Activated gamma-delta T cell treated with anti-CD3 and anti-CD28 coated beads, Interleukin-2, amount 50 U/mL, for 16 hours (primary cell): ENCODE measurements around the gene GPR87.
A peak's percentile ranks its signal among the peaks of the same experiment; 100 is the strongest.

ENCODE experiments used
- DNase-seq: peaks from one replicate; pipeline ENCODE4 v3.0.0-alpha.2; 2020; ENCODE audit warnings: low read depth

The GPR87 gene

DNA sequence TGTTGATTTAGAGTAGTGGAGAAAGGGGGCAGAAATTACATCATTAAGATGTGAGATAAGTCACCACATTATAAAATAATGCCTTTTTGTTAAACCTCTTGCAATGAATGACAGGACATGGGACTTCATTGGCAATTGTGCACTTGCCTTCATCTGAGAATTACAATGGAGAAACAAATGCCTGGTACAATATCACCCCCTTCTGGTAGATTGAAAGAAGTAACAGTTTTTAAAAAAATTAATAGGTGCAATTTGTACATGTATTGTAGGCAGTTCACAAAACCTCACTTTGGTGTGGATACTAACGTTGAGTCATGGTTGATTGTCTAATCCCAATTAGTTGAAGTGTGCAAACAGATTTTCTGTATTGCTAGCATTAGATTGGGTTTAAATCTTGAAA lies 33.7 kb downstream of the GPR87 start:
- no peak for DNase-seq

DNA sequence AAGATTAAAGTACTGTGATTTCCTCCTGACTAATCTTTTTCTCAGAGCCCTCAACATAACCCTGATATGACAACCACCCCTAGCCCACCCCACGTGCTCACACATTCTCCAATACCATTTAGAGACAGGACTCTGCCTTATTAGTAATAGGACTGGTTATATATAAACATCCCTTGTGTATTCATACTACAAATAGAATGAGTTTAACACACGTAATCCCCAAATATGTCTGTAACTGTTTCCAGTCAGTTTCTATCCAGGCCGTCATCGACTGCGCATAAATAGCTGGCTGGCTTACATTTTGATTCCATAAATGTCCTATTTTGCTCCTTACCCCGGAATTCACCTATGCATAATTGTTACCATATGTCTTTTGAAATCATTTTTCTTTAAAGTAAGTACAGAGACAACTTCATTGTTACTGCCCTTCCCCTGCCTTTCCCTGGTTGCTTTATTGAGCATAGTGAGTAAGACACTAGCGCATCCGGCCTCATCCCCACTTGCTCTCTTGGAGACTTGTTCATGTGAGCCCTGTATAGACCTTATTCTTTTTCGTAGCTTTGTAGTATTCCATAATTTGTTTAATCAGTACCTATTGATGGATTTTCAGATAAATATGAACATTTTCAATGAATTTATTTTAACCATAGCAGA lies 34.8 kb downstream of the GPR87 start:
- no peak for DNase-seq

DNA sequence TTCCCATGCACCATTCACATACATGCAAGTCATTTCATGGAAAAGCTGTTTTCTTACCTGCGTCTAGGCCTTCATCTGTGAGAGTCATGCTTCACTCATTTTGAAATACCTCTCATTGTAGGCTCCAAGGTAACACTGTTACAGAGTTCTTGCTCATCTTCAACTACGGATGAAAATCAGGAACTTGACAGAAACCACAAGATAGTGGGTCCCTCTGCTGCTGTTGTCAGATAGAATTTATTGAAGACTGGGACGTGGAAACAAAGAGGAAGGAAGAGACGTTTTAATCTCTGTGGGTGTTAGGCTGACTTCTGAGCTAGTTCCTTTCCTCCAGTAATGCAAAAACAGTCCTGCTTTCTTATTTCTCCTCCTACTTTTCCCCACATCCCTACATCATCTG lies 38.4 kb downstream of the GPR87 start, which contains the start of gene P2RY14:
TSS of gene P2RY14 (minus strand) at position 313 of the 400 bp plus-strand sequence. CDS start 64,226 bp downstream, outside the sequence.
- no peak for DNase-seq

DNA sequence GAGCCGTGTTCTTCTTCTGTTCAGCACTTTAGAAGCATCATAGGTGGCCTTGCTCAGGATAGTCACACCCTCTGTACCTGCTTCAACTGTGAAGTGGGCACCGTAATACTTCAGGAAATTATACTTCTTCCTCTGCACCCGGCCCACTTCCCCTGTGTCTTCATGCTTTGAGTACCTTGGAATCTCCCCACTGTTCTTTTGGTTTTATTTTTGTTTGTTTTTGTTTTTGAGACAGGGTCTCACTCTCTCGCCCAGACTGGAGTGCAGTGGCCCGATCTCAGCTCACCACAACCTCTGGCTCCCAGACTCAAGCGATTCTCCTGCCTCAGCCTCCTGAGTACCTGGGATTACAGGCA lies 40.0 kb downstream of the GPR87 start:
- DNase-seq: no peak

DNA sequence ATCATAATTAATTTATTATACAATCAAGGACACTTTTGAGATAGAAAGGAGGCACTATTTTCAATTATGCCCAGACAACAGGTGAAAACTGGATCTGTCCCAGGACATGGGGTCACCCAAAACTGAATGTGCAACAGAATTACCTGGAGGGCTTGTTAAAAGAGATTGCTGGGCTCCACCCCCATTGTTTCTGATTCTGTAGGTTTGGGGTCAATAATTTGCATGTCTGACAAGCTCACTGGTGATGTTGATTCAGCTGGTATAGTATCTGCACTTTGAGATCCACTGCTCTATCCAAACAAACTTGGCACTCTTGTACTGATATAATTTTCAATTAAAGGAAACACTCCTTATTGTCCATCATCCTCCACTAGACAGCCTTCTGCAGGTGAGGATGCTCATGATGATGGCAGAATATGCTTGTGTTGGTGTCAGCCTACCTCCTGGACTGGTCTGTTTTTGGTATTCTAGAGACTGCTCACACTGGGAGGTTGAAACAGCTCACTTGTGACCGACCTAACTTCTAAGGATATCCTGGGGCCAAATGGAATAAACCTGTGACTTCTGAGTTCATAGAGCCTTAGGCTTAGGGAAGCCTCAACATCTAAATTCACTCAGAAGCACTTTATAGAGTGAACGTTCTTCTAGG lies 40.5 kb downstream of the GPR87 start:
- DNase-seq: no peak

DNA sequence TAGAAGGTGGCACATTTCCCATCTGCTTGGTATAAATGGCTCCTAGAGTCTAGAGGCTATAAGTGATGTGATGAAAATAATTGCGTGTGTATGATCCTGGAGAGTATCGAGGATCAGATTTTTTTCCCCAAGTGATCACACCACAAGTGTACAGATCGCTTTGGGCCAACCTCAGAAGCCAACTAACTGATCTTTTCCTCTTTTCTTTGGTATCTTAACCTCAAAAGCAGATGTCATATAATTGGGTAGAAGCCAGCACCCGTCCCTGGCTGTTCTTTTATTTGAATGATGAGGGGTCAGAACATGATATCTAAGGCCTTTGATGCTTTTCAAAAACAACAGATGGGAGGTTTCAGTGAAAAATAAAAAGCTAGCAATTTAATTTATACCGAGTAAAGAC lies 41.5 kb downstream of the GPR87 start:
- no peak for DNase-seq

DNA sequence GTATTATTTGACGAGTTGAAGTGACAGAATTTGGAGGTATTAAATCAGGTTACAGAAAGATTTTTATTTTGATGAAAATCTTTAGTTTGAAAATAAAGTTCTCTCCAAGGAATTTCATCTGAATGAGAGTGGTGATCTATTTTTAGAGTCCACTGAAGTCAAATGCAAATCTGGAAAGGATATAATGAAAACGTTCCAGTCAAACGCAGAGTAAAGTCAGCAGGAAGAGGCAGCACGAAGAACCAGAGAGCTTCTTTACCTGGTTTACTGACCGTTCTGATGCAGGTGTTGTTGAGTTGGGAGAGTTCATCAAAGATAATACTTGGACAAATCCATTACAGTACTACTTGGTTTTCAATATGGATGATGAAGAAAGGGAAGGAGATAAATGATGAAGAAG lies 47.0 kb downstream of the GPR87 start:
- DNase-seq: no peak

DNA sequence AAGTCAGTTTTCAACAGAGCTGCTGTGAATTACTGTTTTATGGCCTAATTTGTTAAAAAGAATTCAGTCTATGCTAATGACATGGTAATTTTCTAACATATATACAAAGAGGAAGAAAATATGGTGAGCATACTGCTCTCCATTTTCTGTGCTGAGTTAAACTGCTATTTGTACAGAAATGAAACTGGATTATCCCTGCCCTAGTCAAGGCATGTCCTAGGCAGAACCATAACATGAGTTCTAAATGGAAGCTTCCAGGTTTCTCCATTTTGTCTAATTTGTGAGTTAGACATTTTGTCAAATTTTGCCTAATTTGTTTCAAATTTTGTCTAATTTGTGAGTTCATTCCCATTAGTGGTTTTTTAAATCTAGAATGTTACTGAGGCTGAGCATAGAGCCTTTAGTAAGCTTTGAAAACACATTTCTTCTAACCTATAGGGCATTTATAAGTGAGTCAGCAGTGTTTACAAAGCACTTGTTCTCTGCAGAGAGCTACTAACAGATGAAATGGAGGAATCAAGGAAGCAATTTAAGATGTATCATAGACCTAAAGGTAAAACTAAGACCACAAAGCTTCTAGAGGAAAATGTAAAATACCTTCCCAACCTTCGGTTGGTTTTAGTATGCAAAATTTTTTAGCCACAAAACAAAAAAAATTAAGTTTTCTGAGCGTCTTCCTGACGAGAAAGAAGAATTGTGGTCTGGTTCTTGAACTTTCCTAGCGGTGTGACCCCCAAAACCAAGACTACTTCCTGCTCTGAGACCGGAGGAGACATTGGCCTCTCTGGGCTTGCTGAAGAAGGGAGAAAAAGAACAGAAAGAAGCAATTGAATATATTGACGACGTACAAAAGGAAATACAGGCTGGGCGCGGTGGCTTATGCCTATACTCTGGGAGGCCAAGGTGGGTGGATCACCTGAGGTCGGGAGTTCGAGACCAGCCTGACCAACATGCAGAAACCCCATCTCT lies 48.1 kb downstream of the GPR87 start:
- peak; percentile 3 for DNase-seq

DNA sequence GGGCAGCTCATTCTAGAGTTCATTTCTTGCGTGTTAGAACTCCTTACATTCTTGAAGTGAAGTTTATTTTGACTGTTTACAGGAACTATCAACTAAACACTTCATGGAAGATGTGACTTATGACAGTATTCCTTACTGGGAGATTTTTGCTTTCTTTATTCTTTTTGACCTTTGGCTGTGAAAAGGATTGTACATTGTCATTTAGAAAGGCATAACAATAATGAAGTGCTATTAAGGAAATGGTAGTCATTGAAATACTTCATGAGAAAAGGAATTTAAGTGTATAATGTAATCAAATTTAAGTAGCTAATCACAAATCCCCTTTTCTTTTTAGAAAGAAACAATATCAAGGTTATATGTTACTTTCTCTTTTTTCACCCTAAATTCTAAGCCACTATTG lies 49.6 kb downstream of the GPR87 start:
- DNase-seq: no peak

DNA sequence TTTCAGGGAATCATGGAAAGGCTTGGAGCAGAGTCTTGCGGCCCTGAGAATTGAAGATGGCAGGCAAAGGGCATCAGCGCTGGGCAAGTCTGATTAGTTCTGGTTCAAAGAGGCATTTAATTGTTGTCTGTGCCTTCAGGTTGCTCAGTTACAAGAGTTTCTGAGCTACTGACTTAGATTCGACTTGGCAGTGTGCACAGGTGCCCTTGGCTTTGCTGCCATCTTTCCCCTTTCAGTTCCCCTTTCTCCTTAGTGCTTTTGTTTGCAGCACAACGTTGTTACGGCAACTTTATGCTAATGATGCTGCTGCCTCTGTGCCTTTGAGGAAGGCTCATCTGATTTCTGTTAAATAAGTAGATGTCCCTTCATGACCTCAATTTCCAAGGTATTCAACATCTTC lies 50.8 kb downstream of the GPR87 start:
- DNase-seq: no peak

DNA sequence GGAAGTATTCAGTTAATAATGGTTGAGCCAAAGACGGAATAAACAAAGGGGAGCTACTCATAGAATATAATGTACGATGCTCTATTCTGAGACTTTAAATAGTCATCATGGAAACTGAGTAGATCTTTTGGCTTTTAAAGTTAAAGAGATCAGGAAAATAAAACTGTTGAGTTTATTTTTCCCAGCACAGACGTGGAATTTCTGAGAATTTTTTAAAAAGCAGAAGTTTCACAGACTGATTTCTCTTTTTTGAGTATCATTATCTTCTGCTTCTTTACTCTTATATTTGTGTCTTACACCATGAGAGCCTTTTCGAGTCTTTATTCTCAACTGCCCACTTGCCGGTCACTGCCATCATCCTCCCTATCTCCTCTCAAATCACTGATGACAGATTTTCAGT lies 51.5 kb downstream of the GPR87 start:
- DNase-seq: no peak

DNA sequence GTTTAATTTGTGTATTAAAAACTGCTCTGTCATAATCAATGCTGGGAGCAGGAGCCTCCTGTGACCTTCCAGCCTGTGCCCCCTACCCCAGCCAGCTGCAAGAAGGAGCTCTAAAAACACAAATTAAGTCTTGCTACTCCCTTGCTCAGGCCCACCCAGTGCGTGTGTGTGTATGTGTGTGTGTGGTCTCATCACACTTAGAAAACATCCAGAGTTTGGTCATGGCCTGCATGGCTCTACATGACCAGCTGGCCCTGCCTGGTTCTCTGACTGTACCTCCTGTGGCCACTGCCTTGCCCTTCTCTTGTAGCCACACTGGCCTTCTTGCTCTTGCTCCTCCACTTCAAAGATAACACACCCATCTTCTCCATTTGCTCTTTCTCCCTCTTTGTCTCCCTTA lies 52.0 kb downstream of the GPR87 start:
- DNase-seq: no peak

DNA sequence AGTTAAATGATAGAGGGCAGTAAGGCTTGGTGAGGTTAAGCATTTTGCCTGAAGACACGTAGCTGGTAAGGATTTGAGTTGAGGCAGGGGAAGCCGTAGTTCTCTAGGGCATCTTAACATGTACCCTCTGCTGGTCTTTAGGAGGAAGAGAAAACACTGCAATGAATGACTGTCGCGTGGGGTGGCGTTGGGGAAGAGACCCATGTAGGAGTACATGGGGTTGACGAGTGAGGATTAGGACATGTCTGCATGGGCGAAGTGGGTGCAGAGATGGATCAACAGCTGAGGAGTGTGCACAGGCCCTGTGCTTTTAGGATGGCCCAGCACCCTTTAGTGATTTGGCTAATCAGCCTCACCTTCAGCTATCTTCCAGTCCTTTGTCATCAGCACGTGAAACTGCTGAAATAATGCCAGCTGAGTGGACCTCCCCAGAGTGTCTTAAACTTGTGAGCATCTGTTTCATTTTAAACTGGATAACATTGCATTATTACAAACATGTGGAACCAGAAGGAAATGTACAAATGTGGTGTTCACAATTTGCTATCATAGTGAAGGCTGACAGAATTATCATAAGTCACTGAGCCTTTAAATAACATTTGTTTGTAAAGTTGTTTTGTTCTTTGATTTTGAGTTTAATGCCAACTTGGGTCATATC lies 53.6 kb downstream of the GPR87 start:
- no peak for DNase-seq

DNA sequence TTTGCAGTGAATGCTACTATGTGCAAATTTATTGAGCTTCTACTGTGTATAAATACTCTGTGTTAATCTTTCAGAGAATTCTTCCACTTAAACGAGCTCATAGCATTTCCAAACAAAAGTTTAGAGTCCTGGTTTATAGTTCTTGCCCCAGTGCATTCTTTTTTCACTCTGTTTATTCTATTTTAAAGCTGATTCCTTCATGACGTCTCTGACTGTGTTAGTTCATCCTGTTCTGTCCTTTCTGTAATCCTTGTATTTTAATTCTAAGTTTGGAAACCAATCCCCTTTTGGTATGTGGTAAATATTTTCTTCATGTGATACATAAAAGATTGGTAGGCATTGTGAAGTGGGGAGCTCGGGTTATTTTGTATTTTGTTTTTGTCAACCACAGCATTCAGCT lies 57.0 kb downstream of the GPR87 start:
- DNase-seq: no peak

DNA sequence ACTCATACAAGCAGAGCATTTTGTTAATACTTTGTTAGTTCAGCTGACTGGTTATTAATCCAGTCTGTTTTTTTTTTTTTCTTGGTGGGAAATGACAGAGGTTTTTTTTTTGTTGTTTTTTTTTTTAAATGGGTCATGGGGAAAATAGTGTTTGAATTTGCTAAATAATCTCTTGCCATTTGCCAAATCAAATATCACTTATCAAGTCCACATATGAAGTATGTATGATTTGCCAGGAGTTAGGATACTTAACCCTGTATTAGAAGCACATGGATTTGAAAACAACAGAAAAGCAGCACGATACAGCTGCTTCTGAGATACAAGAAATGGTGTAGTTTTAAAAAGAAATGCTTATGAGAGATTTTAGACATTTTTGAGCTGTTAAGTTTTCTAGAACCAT lies 59.9 kb downstream of the GPR87 start:
- no peak for DNase-seq

DNA sequence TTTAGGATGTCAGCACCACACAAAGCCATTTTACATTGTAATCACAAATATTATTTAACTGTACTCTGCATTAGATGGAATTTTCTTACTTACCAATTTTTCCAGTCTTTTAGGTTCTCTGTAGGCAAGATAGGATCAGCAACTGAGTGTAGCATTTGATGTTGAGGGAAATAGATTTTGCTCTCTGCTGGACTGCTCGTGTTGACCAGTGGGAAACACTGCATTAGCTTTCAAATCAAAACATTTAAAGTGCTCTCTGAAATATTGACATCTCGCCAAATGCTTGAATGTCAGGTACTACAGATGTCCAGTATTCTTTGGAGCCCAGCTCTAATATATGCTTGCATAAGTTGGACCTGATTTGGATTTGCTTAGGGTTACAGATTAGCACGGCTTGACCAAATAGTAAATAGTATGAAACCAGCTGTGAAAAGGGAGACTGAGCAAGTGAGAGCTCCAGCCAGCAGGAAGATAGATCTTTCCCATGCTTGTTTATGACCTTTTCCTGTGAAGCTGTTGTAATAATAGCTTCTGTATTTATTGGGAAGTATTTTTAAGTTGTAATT lies 67.8 kb downstream of the GPR87 start:
- no peak for DNase-seq
